Choroid plexus epithelial cell (primary cell): ENCODE results near the gene POU3F3.

Source experiments
- DNase-seq: peaks from one replicate; pipeline ENCODE4 v3.0.0-alpha.2; 2010; ENCODE audit warnings: low read depth
- H3K4me3 ChIP-seq: 2 replicates; pipeline ENCODE4 v1.5.1; 2011; ENCODE audit warnings: low read depth, mild to moderate bottlenecking, control low read depth, low read length, moderate library complexity
- TF ChIP-seq, protein P1 (sequence below): conservative IDR thresholded peaks from 2 replicates; pipeline ENCODE4 v1.5.1; 2011; ENCODE audit warnings: low read depth, mild to moderate bottlenecking, control low read depth, inconsistent platforms, low read length, moderate library complexity

Gene POU3F3

GRCh38 chr2:104858006-104858978 is 4.4 kb downstream of the POU3F3 start:
- TF ChIP-seq, protein P1, sequence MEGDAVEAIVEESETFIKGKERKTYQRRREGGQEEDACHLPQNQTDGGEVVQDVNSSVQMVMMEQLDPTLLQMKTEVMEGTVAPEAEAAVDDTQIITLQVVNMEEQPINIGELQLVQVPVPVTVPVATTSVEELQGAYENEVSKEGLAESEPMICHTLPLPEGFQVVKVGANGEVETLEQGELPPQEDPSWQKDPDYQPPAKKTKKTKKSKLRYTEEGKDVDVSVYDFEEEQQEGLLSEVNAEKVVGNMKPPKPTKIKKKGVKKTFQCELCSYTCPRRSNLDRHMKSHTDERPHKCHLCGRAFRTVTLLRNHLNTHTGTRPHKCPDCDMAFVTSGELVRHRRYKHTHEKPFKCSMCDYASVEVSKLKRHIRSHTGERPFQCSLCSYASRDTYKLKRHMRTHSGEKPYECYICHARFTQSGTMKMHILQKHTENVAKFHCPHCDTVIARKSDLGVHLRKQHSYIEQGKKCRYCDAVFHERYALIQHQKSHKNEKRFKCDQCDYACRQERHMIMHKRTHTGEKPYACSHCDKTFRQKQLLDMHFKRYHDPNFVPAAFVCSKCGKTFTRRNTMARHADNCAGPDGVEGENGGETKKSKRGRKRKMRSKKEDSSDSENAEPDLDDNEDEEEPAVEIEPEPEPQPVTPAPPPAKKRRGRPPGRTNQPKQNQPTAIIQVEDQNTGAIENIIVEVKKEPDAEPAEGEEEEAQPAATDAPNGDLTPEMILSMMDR: no peak
- DNase-seq: no peak
- no peak overlapping the region for H3K4me3 ChIP-seq

GRCh38 chr2:104859291-104859765 is 5.4 kb downstream of the POU3F3 start:
- TF ChIP-seq, protein P1: no peak
- no peak overlapping the region for H3K4me3 ChIP-seq
- no peak for DNase-seq

GRCh38 chr2:104859766-104860450 is 6.0 kb downstream of the POU3F3 start:
- TF ChIP-seq, protein P1: no peak
- H3K4me3 ChIP-seq: no peak overlapping the region
- no peak for DNase-seq

GRCh38 chr2:104860451-104860790 is 6.5 kb downstream of the POU3F3 start:
- no peak overlapping the region for H3K4me3 ChIP-seq
- DNase-seq: no peak
- TF ChIP-seq, protein P1: no peak

GRCh38 chr2:104861351-104862057 is 7.6 kb downstream of the POU3F3 start:
- TF ChIP-seq, protein P1: no peak
- no peak for DNase-seq
- H3K4me3 ChIP-seq: no peak overlapping the region

- TF ChIP-seq, protein P1: no peak
- no peak for DNase-seq
- H3K4me3 ChIP-seq: peak overlapping the region; percentile 23
Observed at GRCh38 chr2:104862058-104862941, 8.4 kb downstream of the POU3F3 start.
